SH-SY5Y (cell line): Measurements from ENCODE around the gene PDE6D.

Experiments
- GATA2 ChIP-seq: IDR thresholded peaks from 2 replicates; pipeline ENCODE4 v1.6.1; 2011; ENCODE audit warnings: mild to moderate bottlenecking, low read depth, low read length
- GATA3 ChIP-seq: IDR thresholded peaks from 2 replicates; pipeline ENCODE4 v1.6.1; 2011; ENCODE audit warnings: low read depth, mild to moderate bottlenecking, low read length, moderate library complexity

- TF ChIP-seq GATA2 (no peak), GATA3 (no peak)
Observed at GRCh38 chr2:231713730-231714638, 67.1 kb downstream of the PDE6D start.
